ENCODE data around the gene SLC30A3.

SLC30A3 gene

GRCh38 chr2:27225526-27225925 lies 37.3 kb downstream of the SLC30A3 start:
- in situ Hi-C loops (cut with HindIII; ENCODE audit: low sequenced_read_pairs), result no loop called here
- no peak overlapping the region for H3K4me3 ChIP-seq (ENCODE audit: low read depth, low read length)
- no peak for DNase-seq (ENCODE audit: low read depth)
- no peak for TF ChIP-seq CTCF (IDR thresholded peaks at IDR 0.05; ENCODE audit: low read depth, low read length, missing control alignments)

- H3K4me3 ChIP-seq (ENCODE audit: low read depth, low read length), result no peak overlapping the region
- TF ChIP-seq CTCF (IDR thresholded peaks at IDR 0.05; ENCODE audit: low read depth, low read length, missing control alignments), result no peak
- in situ Hi-C loops (cut with HindIII; ENCODE audit: low sequenced_read_pairs), result no loop called here
- no peak for DNase-seq (ENCODE audit: low read depth)
Observed at GRCh38 chr2:27223416-27223815, 39.4 kb downstream of the SLC30A3 start.

- no peak for DNase-seq (ENCODE audit: low read depth)
- in situ Hi-C loops (cut with HindIII; ENCODE audit: low sequenced_read_pairs), result no loop called here
- TF ChIP-seq CTCF (IDR thresholded peaks at IDR 0.05; ENCODE audit: low read depth, low read length, missing control alignments), result no peak
- H3K4me3 ChIP-seq (ENCODE audit: low read depth, low read length), result no peak overlapping the region
Observed at GRCh38 chr2:27222407-27222806, 40.4 kb downstream of the SLC30A3 start.

GRCh38 chr2:27221166-27221565 lies 41.7 kb downstream of the SLC30A3 start:
- in situ Hi-C loops (cut with HindIII; ENCODE audit: low sequenced_read_pairs), result no loop called here

GRCh38 chr2:27220091-27220490 lies 42.8 kb downstream of the SLC30A3 start:
- no peak overlapping the region for H3K4me3 ChIP-seq (ENCODE audit: low read depth, low read length)
- no peak for TF ChIP-seq CTCF (IDR thresholded peaks at IDR 0.05; ENCODE audit: low read depth, low read length, missing control alignments)
- DNase-seq (ENCODE audit: low read depth), result no peak
- in situ Hi-C loops (cut with HindIII; ENCODE audit: low sequenced_read_pairs), result no loop called here

More at GRCh38 chr2:27221166-27221565, 41.7 kb downstream of the SLC30A3 start:
- no peak for TF ChIP-seq CTCF (IDR thresholded peaks at IDR 0.05; ENCODE audit: low read depth, low read length, missing control alignments)
- DNase-seq (ENCODE audit: low read depth), result no peak
- no peak overlapping the region for H3K4me3 ChIP-seq (ENCODE audit: low read depth, low read length)

- no peak overlapping the region for H3K4me3 ChIP-seq (ENCODE audit: low read depth, low read length)
- in situ Hi-C loops (cut with HindIII; ENCODE audit: low sequenced_read_pairs), result no loop called here
- DNase-seq (ENCODE audit: low read depth), result no peak
- TF ChIP-seq CTCF (IDR thresholded peaks at IDR 0.05; ENCODE audit: low read depth, low read length, missing control alignments), result no peak
Observed at GRCh38 chr2:27219091-27219490, 43.8 kb downstream of the SLC30A3 start.

- no peak for DNase-seq (ENCODE audit: low read depth)
- in situ Hi-C loops (cut with HindIII; ENCODE audit: low sequenced_read_pairs), result no loop called here
- no peak overlapping the region for H3K4me3 ChIP-seq (ENCODE audit: low read depth, low read length)
- TF ChIP-seq CTCF (IDR thresholded peaks at IDR 0.05; ENCODE audit: low read depth, low read length, missing control alignments), result no peak
Observed at GRCh38 chr2:27218614-27219013, 44.2 kb downstream of the SLC30A3 start.
